GM13976 (cell line): ENCODE data around the gene AKAP13.
"Not testable (repeated sequence)": the region's sequence is repeated elsewhere in the genome, so short reads cannot be mapped to it uniquely, and the experiment has no call there.

ENCODE experiments used
- DNase-seq: peaks from one replicate; pipeline ENCODE4 v3.0.0; 2012; ENCODE audit warnings: low spot score
- in situ Hi-C: fragments of 300-500 bp; cut with MboI; formaldehyde crosslinking; loops from one replicate; pipeline ENCODE4 v1.12.0; 2022; ENCODE audit warnings: low sequenced_read_pairs, mixed read lengths, inconsistent platforms; ENCODE audit not compliant: unreplicated experiment
- TF ChIP-seq, protein P1 (sequence below): IDR thresholded peaks from 2 replicates; pipeline ENCODE4 v1.5.1; 2012; ENCODE audit warnings: borderline replicate concordance, mild to moderate bottlenecking; ENCODE audit not compliant: insufficient read depth; ENCODE audit errors: extremely low read depth, missing control alignments, control extremely low read depth

The AKAP13 gene

GRCh38 chr15:85582131-85583079 lies 202.0 kb downstream of the AKAP13 start:
- TF ChIP-seq, protein P1, sequence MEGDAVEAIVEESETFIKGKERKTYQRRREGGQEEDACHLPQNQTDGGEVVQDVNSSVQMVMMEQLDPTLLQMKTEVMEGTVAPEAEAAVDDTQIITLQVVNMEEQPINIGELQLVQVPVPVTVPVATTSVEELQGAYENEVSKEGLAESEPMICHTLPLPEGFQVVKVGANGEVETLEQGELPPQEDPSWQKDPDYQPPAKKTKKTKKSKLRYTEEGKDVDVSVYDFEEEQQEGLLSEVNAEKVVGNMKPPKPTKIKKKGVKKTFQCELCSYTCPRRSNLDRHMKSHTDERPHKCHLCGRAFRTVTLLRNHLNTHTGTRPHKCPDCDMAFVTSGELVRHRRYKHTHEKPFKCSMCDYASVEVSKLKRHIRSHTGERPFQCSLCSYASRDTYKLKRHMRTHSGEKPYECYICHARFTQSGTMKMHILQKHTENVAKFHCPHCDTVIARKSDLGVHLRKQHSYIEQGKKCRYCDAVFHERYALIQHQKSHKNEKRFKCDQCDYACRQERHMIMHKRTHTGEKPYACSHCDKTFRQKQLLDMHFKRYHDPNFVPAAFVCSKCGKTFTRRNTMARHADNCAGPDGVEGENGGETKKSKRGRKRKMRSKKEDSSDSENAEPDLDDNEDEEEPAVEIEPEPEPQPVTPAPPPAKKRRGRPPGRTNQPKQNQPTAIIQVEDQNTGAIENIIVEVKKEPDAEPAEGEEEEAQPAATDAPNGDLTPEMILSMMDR, result no peak
- peak; percentile 45 for DNase-seq
- in situ Hi-C loops, result no loop called here

DNA sequence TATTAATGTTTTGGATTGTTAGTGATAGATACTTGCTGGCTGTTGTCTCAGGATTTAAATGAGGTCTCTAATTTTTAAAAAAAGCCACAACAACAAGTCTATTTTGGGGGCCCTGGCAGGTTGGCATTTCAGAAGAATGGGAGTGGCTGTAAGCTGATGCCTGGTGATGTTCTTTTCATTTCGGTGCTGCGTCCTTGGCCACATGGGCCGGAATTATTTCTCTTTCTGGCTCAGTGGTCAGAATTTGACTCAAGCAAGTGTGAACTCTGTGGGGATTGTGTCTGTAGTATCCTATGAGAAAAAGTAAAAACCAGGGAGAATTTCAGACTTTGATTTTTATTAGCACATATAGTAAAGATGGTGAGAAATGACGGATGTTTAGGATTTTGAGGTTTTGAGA lies 203.0 kb downstream of the AKAP13 start:
- DNase-seq, result no peak
- in situ Hi-C loops, result no loop called here
- TF ChIP-seq, protein P1, result no peak

DNA sequence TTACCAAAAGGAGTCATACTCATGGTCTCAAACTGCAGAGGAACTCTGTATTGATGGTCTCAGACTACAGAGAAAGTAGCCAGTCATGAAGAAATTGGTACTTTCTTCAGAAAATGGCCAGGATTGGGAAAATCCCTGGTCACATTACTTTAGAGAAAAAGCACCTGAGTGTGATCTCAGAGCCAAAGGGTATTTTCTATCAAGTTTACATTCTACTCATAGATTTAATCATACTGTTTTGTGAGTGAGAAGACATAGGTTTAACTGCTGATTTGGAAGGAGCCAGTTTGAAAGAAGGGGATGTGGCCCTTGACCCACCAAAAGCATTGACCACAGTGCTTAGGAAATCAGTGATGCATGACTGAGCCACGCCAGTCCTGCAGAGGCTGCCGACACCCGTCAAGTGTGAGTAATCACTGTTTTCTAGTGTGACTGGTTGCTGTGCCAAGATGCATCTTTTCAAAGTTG lies 203.6 kb downstream of the AKAP13 start:
- in situ Hi-C loops, result no loop called here
- peak; percentile 42 for DNase-seq
- TF ChIP-seq, protein P1, result no peak

DNA sequence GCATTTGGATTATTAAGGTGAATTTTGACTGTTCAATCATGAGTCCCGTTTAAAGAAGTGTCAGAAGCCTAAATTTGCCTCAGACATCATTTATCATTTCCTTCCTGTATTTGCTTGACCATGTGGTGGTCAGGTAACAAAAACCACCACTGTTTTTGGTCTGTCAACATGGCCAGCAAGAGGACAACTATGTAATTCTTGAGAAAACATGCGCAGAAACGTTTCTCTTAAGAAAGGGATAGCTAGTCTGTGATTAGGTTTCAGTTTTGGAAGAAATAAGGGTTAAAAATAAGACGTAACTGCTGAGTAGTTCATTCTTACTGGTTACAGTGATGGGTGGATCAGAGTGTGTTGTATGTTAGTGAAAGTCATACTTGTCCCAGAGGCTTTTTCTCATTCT lies 204.5 kb downstream of the AKAP13 start:
- TF ChIP-seq, protein P1, result no peak
- DNase-seq, result no peak
- in situ Hi-C loops, result no loop called here

- DNase-seq, in situ Hi-C loops: not testable (repeated sequence)
These were observed 205.8 kb downstream of the AKAP13 start for GRCh38 chr15:85586196-85586595.

- no peak for DNase-seq
- TF ChIP-seq, protein P1, result no peak
- in situ Hi-C loops, result no loop called here
These were observed 207.5 kb downstream of the AKAP13 start for GRCh38 chr15:85587707-85588411.

GRCh38 chr15:85588677-85589076 lies 208.3 kb downstream of the AKAP13 start:
- no peak for DNase-seq
- in situ Hi-C loops, result no loop called here
- TF ChIP-seq, protein P1, result no peak
